Activated T-cell treated with anti-CD3 and anti-CD28 coated beads, Interleukin-2, amount 50 U/mL, for 24 hours (primary cell): ENCODE data around the gene PTCD1.
A peak's percentile ranks its signal among the peaks of the same experiment; 100 is the strongest.

Experiments used
- DNase-seq: peaks from one replicate; pipeline ENCODE4 v3.0.0-alpha.2; 2020
- H3K27ac Mint-ChIP-seq: 2 replicates; pipeline ENCODE4 v1.8.0; 2020; ENCODE audit warnings: mild to moderate bottlenecking, mixed read lengths
- H3K27me3 Mint-ChIP-seq: 2 replicates; pipeline ENCODE4 v1.8.0; 2020; ENCODE audit warnings: mixed read lengths
- H3K36me3 Mint-ChIP-seq: 2 replicates; pipeline ENCODE4 v1.8.0; 2020; ENCODE audit warnings: low read depth, mixed read lengths
- H3K4me1 Mint-ChIP-seq: 2 replicates; pipeline ENCODE4 v1.8.0; 2020; ENCODE audit warnings: low read depth, mixed read lengths
- H3K4me3 Mint-ChIP-seq: 2 replicates; pipeline ENCODE4 v1.8.0; 2020; ENCODE audit warnings: mild to moderate bottlenecking, moderate library complexity, mixed read lengths
- H3K9me3 Mint-ChIP-seq: 2 replicates; pipeline ENCODE4 v1.8.0; 2020; ENCODE audit warnings: mixed read lengths

The PTCD1 gene

DNA sequence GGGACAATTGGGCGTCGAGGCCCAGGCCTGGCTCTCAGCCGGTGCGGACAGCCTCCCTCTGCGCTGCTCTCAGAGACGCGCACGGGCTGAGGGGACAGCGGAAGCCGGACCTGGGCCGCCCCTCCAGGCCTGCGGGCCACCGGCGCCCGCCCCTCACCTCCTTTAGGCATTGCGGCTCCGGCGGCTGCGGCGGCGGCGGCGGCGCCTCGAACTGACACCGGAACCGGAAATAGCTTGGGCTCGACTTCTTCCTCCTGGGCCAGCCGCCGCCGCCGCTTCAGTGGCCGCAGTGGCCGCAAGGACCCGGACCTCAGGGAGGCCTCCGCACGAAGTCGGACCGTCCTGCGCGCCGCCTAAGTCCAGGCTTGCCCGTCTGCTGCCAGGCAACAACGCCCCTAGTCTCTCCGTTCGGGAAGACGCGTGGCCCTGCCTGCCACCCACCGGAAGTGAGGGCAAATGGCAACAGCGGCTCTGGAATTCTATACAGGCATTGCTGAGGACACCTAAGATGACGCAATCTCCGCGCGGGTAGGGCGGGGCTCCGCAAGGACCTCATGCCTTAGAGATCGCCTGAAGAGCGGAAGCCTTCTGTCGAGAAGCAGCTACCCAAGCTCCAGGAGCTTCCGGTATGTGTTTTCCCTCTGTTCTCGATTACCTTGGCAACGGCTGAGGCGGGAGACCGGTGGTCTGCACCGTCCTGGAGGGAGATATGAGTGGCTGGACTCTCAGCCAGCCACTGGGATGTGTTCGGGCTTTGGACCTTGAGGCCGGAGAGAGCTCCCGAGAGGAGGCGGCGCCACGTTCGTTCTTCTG is 30.0 kb downstream of the PTCD1 start, which contains the start of the genes BUD31 and PDAP1:
Gene BUD31 (plus strand): TSS at position 591 of the 813 bp plus-strand sequence. CDS start 2,124 bp downstream, outside the sequence.
Gene PDAP1 (minus strand): TSS at position 219 of the 813 bp plus-strand sequence. CDS start 49 bp downstream, at position 170.
- no peaks in the 10 kb centered on the region for H3K9me3 Mint-ChIP-seq

DNA sequence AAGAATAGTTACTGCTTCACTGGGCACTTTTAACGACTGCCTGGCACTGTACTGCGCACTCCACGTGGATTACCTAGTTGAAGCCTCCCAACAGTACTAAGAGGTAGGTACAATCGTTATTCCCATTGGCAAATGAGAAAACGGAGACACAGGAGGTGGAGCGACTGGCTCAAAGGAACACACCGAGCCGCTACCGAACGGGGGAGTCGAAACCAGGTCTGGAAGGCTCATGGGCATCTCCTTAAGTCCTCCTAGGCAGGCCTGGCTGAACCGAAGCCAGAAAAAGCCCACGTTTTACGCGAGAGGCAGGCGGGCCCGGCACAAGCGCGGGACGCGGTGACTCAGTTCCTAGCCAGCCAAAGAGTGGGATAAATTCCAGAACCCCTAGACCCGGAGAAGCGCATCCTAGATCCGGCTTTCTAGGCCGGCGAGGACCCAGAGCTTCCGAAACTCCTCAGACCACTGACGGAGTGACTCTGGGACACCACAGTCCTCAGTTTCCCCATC is 30.7 kb downstream of the PTCD1 start:
- peaks cover 62% of the 10 kb centered on the region for H3K4me1 Mint-ChIP-seq
- H3K9me3 Mint-ChIP-seq, result no peaks in the 10 kb centered on the region
- H3K27ac Mint-ChIP-seq, result peak overlapping the region; percentile 100
- H3K4me3 Mint-ChIP-seq, result peak overlapping the region; percentile 94
- DNase-seq, result no peak
- peaks cover 91% of the 10 kb centered on the region for H3K36me3 Mint-ChIP-seq
- H3K27me3 Mint-ChIP-seq, result no peaks in the 10 kb centered on the region

More for the DNA sequence above, 30.0 kb downstream of the PTCD1 start, which contains the start of the genes BUD31 and PDAP1:
- peak within 1 kb of the TSS; percentile 94 for H3K4me3 Mint-ChIP-seq
- H3K27me3 Mint-ChIP-seq, result no peaks in the 10 kb centered on the region
- peak within 1 kb of the TSS; percentile 100 for H3K27ac Mint-ChIP-seq
- peaks cover 91% of the 10 kb centered on the region for H3K36me3 Mint-ChIP-seq
- H3K4me1 Mint-ChIP-seq, result peaks cover 63% of the 10 kb centered on the region
- DNase-seq, result peak; percentile 98

DNA sequence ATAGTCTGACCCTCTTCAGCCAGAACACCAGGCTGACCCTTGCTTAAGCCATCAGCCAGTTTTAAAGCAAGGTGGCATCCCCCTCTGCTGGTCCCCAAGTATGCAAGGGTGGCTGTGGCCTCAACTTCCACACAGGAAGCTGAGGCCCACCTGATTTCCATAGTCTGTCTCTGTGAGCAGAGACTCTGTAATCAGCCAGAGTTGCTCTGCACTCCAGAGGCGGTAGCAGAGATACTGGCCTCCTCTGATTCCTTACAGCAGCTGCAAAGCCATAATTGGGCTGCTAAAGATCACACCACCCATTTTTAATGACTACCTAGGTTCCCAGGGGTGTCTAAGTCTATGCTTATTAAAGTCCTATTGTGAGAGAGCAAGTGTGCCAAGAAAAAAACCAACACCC is 32.0 kb downstream of the PTCD1 start:
- Mint-ChIP-seq H3K27me3 (no peaks in the 10 kb centered on the region), H3K27ac (peak overlapping the region; percentile 100), H3K9me3 (no peaks in the 10 kb centered on the region), H3K36me3 (peaks cover 91% of the 10 kb centered on the region), H3K4me1 (peaks cover 55% of the 10 kb centered on the region), H3K4me3 (peak overlapping the region; percentile 94)
- DNase-seq, result no peak

- H3K9me3 Mint-ChIP-seq, result no peaks in the 10 kb centered on the region
- peaks cover 41% of the 10 kb centered on the region for H3K4me1 Mint-ChIP-seq
- H3K36me3 Mint-ChIP-seq, result peaks cover 92% of the 10 kb centered on the region
- DNase-seq, result no peak
- H3K27me3 Mint-ChIP-seq, result no peaks in the 10 kb centered on the region
- H3K4me3 Mint-ChIP-seq, result no peak overlapping the region
- peak overlapping the region; percentile 100 for H3K27ac Mint-ChIP-seq
Observed at GRCh38 chr7:99404977-99405320, 33.6 kb downstream of the PTCD1 start.

GRCh38 chr7:99404235-99404976 is 34.2 kb downstream of the PTCD1 start:
- Mint-ChIP-seq H3K27me3 (no peaks in the 10 kb centered on the region), H3K9me3 (no peaks in the 10 kb centered on the region), H3K27ac (peak overlapping the region; percentile 100), H3K36me3 (peaks cover 93% of the 10 kb centered on the region), H3K4me1 (peaks cover 38% of the 10 kb centered on the region), H3K4me3 (no peak overlapping the region)
- no peak for DNase-seq

DNA sequence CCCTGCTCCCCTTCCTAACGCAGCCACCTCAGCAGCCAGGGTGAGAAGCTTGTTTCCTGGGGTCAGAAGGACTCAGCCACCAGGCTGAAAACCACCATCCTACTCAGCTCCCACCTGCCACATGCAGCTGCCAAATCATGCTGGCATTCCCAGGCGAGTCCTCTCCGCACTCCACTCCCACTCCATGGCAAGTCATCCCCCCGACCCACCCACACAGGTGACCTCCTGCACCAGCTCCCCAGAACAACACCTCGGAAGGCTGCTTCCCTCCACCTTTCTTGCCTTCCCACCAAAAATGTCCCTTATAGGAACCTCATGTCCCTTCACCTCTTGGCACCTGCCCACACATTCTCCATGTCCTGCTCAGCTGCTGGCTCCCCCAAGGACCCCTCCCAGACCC is 34.8 kb downstream of the PTCD1 start:
- no peaks in the 10 kb centered on the region for H3K27me3 Mint-ChIP-seq
- no peaks in the 10 kb centered on the region for H3K9me3 Mint-ChIP-seq
- H3K4me1 Mint-ChIP-seq, result peaks cover 38% of the 10 kb centered on the region
- peaks cover 93% of the 10 kb centered on the region for H3K36me3 Mint-ChIP-seq
- no peak for DNase-seq
- H3K4me3 Mint-ChIP-seq, result no peak overlapping the region
- H3K27ac Mint-ChIP-seq, result peak overlapping the region; percentile 79

DNA sequence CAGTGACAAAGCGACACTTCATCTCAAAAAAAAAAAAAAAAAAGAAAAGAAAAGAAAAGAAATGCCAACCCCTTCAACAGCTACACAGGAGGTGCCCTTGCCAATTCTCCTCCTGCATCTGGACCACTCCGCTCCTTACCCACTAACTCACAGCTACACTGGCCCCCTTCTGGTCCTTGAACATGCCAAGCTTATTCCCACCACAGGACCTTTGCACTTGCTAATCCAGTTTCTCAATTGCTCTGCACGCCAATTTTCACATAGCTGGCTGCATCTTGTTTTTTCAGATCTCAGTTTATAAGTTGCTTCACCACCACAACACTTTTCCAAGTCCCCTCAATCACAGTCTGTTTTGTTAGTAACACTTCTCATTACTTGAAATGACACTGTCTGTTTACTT is 35.7 kb downstream of the PTCD1 start:
- Mint-ChIP-seq H3K4me1 (peaks cover 40% of the 10 kb centered on the region), H3K36me3 (peaks cover 95% of the 10 kb centered on the region), H3K27ac (peak overlapping the region; percentile 1), H3K27me3 (no peaks in the 10 kb centered on the region), H3K4me3 (no peak overlapping the region), H3K9me3 (no peaks in the 10 kb centered on the region)
- no peak for DNase-seq

DNA sequence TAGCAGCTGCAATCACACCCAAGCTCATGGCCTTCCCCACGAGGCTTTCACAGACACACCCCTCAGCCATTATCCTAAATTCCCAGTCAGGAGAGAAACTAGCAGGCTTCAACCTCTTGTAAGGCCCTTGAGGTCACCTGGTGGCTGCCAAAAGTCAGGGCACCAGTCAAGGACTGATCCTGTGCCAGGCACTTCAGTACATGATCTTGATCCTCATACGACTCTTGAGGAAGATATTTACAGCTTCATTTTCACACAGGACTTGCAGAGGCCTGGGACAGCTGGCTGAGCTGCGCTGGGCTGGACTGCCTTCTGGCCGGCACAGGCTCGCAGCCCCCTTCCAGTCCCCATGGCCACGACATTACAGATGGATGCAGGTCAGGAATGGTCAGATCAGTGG is 39.0 kb downstream of the PTCD1 start:
- Mint-ChIP-seq H3K27me3 (no peaks in the 10 kb centered on the region), H3K4me3 (no peak overlapping the region), H3K9me3 (no peaks in the 10 kb centered on the region), H3K36me3 (peaks cover 98% of the 10 kb centered on the region), H3K27ac (peak overlapping the region; percentile 92), H3K4me1 (peaks cover 20% of the 10 kb centered on the region)
- no peak for DNase-seq

DNA sequence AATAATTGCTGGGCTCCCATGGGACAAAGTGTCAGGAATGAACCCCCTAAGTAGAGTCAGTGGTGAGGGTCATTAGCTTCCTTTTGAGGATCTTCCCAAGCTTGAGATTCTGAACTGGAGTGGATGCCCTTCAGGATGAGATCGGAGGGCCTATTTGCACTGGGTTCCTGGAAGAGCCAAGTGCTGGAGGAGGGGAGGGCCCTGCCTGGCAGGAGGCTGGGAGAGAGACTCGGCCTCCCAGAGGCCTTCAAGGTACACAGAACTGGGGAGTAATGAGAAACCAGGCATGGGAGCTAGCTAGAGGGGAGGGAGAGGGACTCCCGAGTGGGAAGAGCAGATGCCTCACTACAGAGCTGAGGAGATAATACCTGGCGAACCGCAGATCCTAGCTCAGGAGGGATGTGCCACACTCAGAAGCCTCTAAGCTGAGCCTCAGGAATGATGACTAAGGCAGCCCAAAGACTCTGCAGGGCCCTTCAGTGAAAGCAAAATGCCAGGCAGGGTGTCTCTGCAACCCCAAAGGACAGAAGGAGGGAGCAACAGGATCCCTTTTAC is 39.6 kb downstream of the PTCD1 start:
- H3K27me3 Mint-ChIP-seq, result no peaks in the 10 kb centered on the region
- H3K9me3 Mint-ChIP-seq, result no peaks in the 10 kb centered on the region
- peak overlapping the region; percentile 92 for H3K27ac Mint-ChIP-seq
- H3K4me3 Mint-ChIP-seq, result no peak overlapping the region
- H3K36me3 Mint-ChIP-seq, result peaks cover 98% of the 10 kb centered on the region
- DNase-seq, result no peak
- H3K4me1 Mint-ChIP-seq, result peaks cover 20% of the 10 kb centered on the region

DNA sequence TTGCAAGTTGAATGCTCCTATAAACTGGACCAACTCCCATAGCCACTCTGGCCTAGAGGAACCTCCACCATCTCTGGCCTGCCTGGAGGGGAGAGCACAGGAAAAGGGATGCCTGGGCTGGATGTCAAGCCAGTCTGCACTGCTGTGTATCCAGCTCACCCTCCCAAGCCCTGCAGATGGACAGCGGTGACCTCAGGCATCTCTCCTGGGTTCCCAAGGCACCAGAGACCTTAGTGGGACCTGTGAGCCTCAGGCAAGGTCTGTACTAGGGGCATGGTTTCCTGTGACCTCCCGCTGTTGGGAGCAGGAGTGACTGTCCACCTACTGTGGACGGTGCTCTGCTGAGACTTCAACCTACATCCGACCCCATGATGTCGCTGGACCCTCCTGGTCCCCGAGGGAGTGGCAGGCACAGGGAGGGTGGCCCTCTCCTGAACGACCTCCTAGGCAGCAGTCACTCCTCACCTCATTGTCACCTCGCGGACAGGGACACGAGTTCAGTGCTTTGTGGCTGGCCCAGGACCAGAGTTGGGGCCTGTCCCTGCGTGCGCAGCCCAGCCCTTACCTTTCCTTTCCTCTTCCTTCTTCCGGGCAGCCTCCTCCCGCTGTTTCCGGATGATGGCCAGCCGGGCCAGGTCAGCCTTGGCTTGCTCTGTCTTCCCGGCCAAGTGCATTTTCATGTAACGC is 41.2 kb downstream of the PTCD1 start:
- DNase-seq, result no peak
- Mint-ChIP-seq H3K4me3 (no peak overlapping the region), H3K36me3 (peaks cover 99% of the 10 kb centered on the region), H3K4me1 (peaks cover 28% of the 10 kb centered on the region), H3K9me3 (no peaks in the 10 kb centered on the region), H3K27me3 (no peaks in the 10 kb centered on the region), H3K27ac (peak overlapping the region; percentile 92)

DNA sequence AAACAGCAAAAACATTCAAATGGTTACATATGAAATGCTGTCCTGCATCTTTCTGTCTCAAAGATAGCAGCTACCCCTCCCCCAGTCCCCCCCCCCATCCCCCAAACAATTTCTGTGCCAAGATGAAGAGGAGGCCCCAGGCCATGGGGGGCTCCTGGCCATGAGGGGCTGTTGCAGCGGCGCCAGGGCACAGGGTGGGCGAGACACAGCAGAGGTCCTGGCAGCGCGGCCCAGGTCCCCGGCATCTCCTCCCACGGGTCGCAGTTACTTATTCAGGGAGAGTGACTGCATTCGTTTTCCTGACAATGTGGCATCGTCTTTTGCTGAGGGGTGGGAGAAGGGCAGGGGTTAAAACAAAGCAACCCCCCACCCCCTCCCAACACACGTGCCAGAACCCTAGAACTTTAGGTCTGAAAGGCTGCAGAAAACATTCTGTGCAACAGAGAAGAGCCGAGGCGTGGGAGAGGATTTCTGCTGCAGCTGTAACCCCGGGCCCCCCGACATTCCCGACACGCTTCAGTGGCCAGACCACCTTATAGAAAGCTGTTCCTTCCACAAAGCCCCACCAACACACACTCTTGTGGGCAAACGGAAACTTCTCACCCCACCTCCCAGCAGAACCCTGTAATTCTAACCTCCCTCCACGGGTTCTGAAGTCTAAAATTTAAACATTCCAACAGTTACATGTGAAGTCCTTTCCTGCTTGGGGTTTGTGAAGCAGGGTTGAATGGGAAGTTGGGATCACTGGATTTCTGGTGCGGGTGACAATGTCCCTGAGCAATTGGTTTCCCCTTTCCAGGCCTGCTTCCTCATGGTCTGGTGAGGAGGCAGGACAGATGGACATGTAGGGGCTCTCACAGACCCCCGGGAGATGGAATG is 41.9 kb downstream of the PTCD1 start:
- Mint-ChIP-seq H3K27ac (peak overlapping the region; percentile 92), H3K9me3 (no peaks in the 10 kb centered on the region), H3K4me3 (no peak overlapping the region), H3K4me1 (peaks cover 33% of the 10 kb centered on the region), H3K27me3 (no peaks in the 10 kb centered on the region), H3K36me3 (peaks cover 99% of the 10 kb centered on the region)
- DNase-seq, result no peak

GRCh38 chr7:99395616-99396327 is 42.8 kb downstream of the PTCD1 start:
- Mint-ChIP-seq H3K27me3 (no peaks in the 10 kb centered on the region), H3K4me3 (no peak overlapping the region), H3K4me1 (peaks cover 39% of the 10 kb centered on the region), H3K36me3 (peaks cover 99% of the 10 kb centered on the region), H3K27ac (peak overlapping the region; percentile 92), H3K9me3 (no peaks in the 10 kb centered on the region)
- DNase-seq, result no peak

GRCh38 chr7:99394188-99394502 is 44.5 kb downstream of the PTCD1 start:
- no peak overlapping the region for H3K4me3 Mint-ChIP-seq
- no peaks in the 10 kb centered on the region for H3K9me3 Mint-ChIP-seq
- peaks cover 39% of the 10 kb centered on the region for H3K4me1 Mint-ChIP-seq
- peaks cover 99% of the 10 kb centered on the region for H3K36me3 Mint-ChIP-seq
- DNase-seq, result no peak
- peak overlapping the region; percentile 92 for H3K27ac Mint-ChIP-seq
- no peaks in the 10 kb centered on the region for H3K27me3 Mint-ChIP-seq
